ENCODE results near the gene CTU2. TPM values are rescaled to one million over a fixed set of nuclear protein-coding genes. Genes with fewer than 3 reads are reported as not detected.
A peak's percentile ranks its signal among the peaks of the same experiment; 100 is the strongest.

The CTU2 gene
- total and polyA plus RNA-seq, 2 experiments from 2014 or later, result 5.9 to 19.5 TPM

DNA sequence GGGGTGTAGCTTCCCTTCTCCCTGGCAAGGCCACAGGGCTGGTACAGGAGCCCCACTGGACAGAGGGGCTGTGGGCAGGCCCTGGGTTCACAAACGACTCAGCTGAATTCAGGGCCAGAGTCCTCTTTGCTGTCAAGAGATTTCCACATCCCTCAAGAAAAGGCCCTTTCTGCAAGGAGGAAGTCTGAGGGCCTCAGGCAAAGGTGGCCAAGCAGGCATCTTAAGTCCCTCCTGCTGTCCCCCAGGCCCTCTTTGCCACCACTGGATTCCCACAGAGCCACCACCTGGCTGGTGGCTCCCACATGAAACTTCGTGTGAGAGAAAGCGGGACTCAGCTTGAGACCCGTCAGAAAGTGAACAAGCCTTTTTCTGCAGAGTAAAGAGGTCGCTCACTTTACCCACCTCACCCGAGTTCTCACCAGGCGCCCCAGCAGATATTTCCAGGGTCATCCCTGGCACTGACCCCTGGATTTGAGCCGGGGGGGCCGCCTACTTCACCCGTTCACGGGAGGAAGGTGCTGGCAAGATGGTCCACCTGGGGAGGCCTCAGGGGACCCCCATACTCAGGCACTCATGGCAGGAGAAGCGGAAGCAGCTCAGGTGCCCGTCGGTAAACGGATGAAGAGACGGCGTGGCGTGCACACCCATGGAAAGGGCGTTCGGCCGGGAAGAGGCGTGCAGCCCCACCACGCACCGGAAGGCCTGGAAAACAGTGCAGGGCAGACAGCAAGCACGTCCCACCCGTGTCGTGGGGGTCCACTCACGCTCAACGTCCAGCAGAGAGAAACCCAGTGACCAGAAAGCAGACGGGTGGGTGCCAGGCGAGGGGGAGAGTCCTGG, 3.7 kb upstream of the CTU2 start:
- 92% methylated on average over 31 of the region's 31 CpGs for WGBS (ENCODE audit: low lambda C conversion rate, missing lambda C conversion rate)
- peaks cover 25% of the 10 kb centered on the region for H3K79me2 ChIP-seq

GRCh38 chr16:88703486-88704309, 2.6 kb upstream of the CTU2 start:
- H3K27ac ChIP-seq, result no peak overlapping the region
- no peaks in the 10 kb centered on the region for H3K9me2 ChIP-seq (replicated peaks; ENCODE audit: insufficient read depth)
- WGBS (ENCODE audit: low lambda C conversion rate, missing lambda C conversion rate), result 86% methylated on average over 26 of the region's 26 CpGs
- TF ChIP-seq, protein P1, sequence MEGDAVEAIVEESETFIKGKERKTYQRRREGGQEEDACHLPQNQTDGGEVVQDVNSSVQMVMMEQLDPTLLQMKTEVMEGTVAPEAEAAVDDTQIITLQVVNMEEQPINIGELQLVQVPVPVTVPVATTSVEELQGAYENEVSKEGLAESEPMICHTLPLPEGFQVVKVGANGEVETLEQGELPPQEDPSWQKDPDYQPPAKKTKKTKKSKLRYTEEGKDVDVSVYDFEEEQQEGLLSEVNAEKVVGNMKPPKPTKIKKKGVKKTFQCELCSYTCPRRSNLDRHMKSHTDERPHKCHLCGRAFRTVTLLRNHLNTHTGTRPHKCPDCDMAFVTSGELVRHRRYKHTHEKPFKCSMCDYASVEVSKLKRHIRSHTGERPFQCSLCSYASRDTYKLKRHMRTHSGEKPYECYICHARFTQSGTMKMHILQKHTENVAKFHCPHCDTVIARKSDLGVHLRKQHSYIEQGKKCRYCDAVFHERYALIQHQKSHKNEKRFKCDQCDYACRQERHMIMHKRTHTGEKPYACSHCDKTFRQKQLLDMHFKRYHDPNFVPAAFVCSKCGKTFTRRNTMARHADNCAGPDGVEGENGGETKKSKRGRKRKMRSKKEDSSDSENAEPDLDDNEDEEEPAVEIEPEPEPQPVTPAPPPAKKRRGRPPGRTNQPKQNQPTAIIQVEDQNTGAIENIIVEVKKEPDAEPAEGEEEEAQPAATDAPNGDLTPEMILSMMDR (IDR thresholded peaks at IDR 0.05; ENCODE audit: poor library complexity), result no peak
- TF ChIP-seq EZH2 (IDR thresholded peaks at IDR 0.05; ENCODE audit: borderline replicate concordance) (no peak), EZH2phosphoT487 (IDR thresholded peaks at IDR 0.05; ENCODE audit: low read depth, severe bottlenecking, unreplicated experiment) (no peak)
- H3K9me3 ChIP-seq (ENCODE audit: low read depth), result no peaks in the 10 kb centered on the region
- no peaks in the 10 kb centered on the region for H3K27me3 ChIP-seq
- no peak overlapping the region for H2AFZ ChIP-seq
- no peaks in the 10 kb centered on the region for H4K20me1 ChIP-seq (ENCODE audit: insufficient read depth, poor library complexity, severe bottlenecking)
- peaks cover 34% of the 10 kb centered on the region for H3K79me2 ChIP-seq
- no peaks in the 10 kb centered on the region for H3K36me3 ChIP-seq (replicated peaks; ENCODE audit: insufficient read depth, low read depth)
- H3K4me1 ChIP-seq (ENCODE audit: insufficient read depth), result peaks cover 7% of the 10 kb centered on the region
- no peak overlapping the region for H3K4me2 ChIP-seq
- no peak overlapping the region for H3K4me3 ChIP-seq
- no peak for DNase-seq (ENCODE audit: low spot score)

More for the DNA sequence above, 3.7 kb upstream of the CTU2 start:
- H4K20me1 ChIP-seq (ENCODE audit: insufficient read depth, poor library complexity, severe bottlenecking), result no peaks in the 10 kb centered on the region
- no peaks in the 10 kb centered on the region for H3K9me3 ChIP-seq (ENCODE audit: low read depth)
- peaks cover 7% of the 10 kb centered on the region for H3K4me1 ChIP-seq (ENCODE audit: insufficient read depth)
- TF ChIP-seq EZH2 (IDR thresholded peaks at IDR 0.05; ENCODE audit: borderline replicate concordance), result no peak
- TF ChIP-seq, protein P1 (IDR thresholded peaks at IDR 0.05; ENCODE audit: poor library complexity), result no peak
- TF ChIP-seq EZH2phosphoT487 (IDR thresholded peaks at IDR 0.05; ENCODE audit: low read depth, severe bottlenecking, unreplicated experiment), result no peak
- no peaks in the 10 kb centered on the region for H3K36me3 ChIP-seq (replicated peaks; ENCODE audit: insufficient read depth, low read depth)
- H3K4me3 ChIP-seq, result no peak overlapping the region
- H3K4me2 ChIP-seq, result no peak overlapping the region
- no peak overlapping the region for H3K27ac ChIP-seq
- H3K9me2 ChIP-seq (replicated peaks; ENCODE audit: insufficient read depth), result no peaks in the 10 kb centered on the region
- no peaks in the 10 kb centered on the region for H3K27me3 ChIP-seq
- no peak overlapping the region for H2AFZ ChIP-seq
- no peak for DNase-seq (ENCODE audit: low spot score)

- H3K9me2 ChIP-seq (replicated peaks; ENCODE audit: insufficient read depth), result no peaks in the 10 kb centered on the region
- peak overlapping the region; percentile 94 for H3K4me2 ChIP-seq
- no peaks in the 10 kb centered on the region for H3K36me3 ChIP-seq (replicated peaks; ENCODE audit: insufficient read depth, low read depth)
- H3K27ac ChIP-seq, result no peak overlapping the region
- no peaks in the 10 kb centered on the region for H4K20me1 ChIP-seq (ENCODE audit: insufficient read depth, poor library complexity, severe bottlenecking)
- H2AFZ ChIP-seq, result no peak overlapping the region
- DNase-seq (ENCODE audit: low spot score), result no peak
- H3K4me1 ChIP-seq (ENCODE audit: insufficient read depth), result peaks cover 7% of the 10 kb centered on the region
- no peaks in the 10 kb centered on the region for H3K9me3 ChIP-seq (ENCODE audit: low read depth)
- WGBS (ENCODE audit: low lambda C conversion rate, missing lambda C conversion rate), result 54% methylated on average over 9 of the region's 9 CpGs
- peak overlapping the region; percentile 74 for H3K4me3 ChIP-seq
- no peak for TF ChIP-seq EZH2phosphoT487 (IDR thresholded peaks at IDR 0.05; ENCODE audit: low read depth, severe bottlenecking, unreplicated experiment)
- no peak for TF ChIP-seq EZH2 (IDR thresholded peaks at IDR 0.05; ENCODE audit: borderline replicate concordance)
- TF ChIP-seq, protein P1 (IDR thresholded peaks at IDR 0.05; ENCODE audit: poor library complexity), result no peak
- H3K27me3 ChIP-seq, result no peaks in the 10 kb centered on the region
- peaks cover 35% of the 10 kb centered on the region for H3K79me2 ChIP-seq
Measured at GRCh38 chr16:88705076-88705684, 1.1 kb upstream of the CTU2 start.

Measured in hepatocyte (in vitro differentiated cells).